ENCODE data around the gene MTHFD1L. TPM values are rescaled to one million over a fixed set of nuclear protein-coding genes. Genes with fewer than 3 reads are reported as not detected.

The MTHFD1L gene
- total and polyA plus RNA-seq, 2 of the 4 experiments (the other 2 are of a cell fraction) = 43.5 to 53.2 TPM

DNA sequence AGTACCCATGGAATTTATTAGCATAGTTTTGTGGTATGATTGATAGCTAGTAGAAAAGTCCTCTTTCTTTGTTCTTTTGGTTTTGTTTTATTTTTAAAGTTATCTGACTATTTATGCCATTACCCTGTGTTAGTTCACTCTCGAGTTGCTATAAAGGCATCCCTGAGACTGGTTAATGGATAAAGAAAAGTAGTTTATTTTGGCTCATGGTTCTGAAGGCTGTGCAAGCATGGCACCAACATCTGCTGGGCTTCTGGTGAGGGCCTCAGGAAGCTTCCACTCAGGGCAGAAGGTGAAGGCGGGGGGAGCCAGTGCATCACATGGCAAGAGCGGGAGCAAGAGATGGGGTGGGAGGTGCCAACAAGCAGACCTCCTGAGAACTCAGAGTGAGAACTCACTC, 166.5 kb downstream of the MTHFD1L start:
- Histone ChIP-seq H3K23ac (ENCODE audit: low read depth, low read length) (no peak overlapping the region), H3K9me1 (ENCODE audit: insufficient read depth, low read length) (peaks cover 9% of the 10 kb centered on the region), H3K4me2 (ENCODE audit: low read depth, low read length) (no peak overlapping the region), H2AFZ (replicated peaks; ENCODE audit: low read length, poor library complexity) (no peak overlapping the region), H2AK9ac (replicated peaks; ENCODE audit: low read depth, low read length, poor library complexity) (no peak overlapping the region), H2BK120ac (ENCODE audit: low read depth, low read length) (no peak overlapping the region), H3K27me3 (ENCODE audit: control insufficient read depth, insufficient read depth, low read length) (no peaks in the 10 kb centered on the region), H4K8ac (ENCODE audit: low read depth in 2 of 2, low read length in 2 of 2) (no peak overlapping the region), H3K27ac (ENCODE audit: insufficient read depth, low read length) (no peak overlapping the region), H3K9ac (ENCODE audit: low read depth, low read length) (no peak overlapping the region), H2AK5ac (ENCODE audit: low read depth, low read length) (no peak overlapping the region), H3K79me1 (ENCODE audit: low read depth in 1 of 2, low read length in 2 of 2) (peaks cover 12 to 24% of the 10 kb centered on the region in 2 experiments; a peak in 2 of 4 replicates), H4K91ac (ENCODE audit: insufficient read depth, low read depth, low read length) (no peak overlapping the region), H2BK15ac (ENCODE audit: low read depth, low read length) (no peak overlapping the region), H2BK5ac (ENCODE audit: low read depth, low read length, poor library complexity, severe bottlenecking) (no peak overlapping the region), H3K14ac (replicated peaks; ENCODE audit: low read depth, low read length) (no peak overlapping the region), H2BK20ac (ENCODE audit: low read depth, low read length) (no peak overlapping the region), H3K36me3 (ENCODE audit: control insufficient read depth, insufficient read depth, low read length) (peaks cover 32% of the 10 kb centered on the region), H4K20me1 (ENCODE audit: insufficient read depth, low read length) (no peaks in the 10 kb centered on the region; the same call in 1 of the 2 replicates), H3K4me3 (ENCODE audit: insufficient read depth, low read depth, low read length) (no peak overlapping the region), H4K5ac (ENCODE audit: low read depth, low read length) (no peak overlapping the region), H3K9me3 (ENCODE audit: control insufficient read depth, insufficient read depth, low read length) (no peaks in the 10 kb centered on the region), H3K4ac (ENCODE audit: low read depth, low read length) (no peak overlapping the region), H3K4me1 (ENCODE audit: control insufficient read depth, insufficient read depth, low read length) (peaks cover 6% of the 10 kb centered on the region), H3K18ac (ENCODE audit: low read depth, low read length) (no peak overlapping the region), H3K56ac (ENCODE audit: extremely low read depth, insufficient read depth, low read length) (no peak overlapping the region)
- ChIA-PET POLR2A (ENCODE audit: unreplicated experiment) (no interaction called here), CTCF (interaction anchor here (1.2 kb wide), 1 partner anchor 18 kb away, joined by 5 read pairs; no protein-coding TSS in a partner anchor)
- in situ Hi-C loops (cut with MboI; ENCODE audit: low sequenced_read_pairs) = no loop called here
- TF ChIP-seq, protein P1, sequence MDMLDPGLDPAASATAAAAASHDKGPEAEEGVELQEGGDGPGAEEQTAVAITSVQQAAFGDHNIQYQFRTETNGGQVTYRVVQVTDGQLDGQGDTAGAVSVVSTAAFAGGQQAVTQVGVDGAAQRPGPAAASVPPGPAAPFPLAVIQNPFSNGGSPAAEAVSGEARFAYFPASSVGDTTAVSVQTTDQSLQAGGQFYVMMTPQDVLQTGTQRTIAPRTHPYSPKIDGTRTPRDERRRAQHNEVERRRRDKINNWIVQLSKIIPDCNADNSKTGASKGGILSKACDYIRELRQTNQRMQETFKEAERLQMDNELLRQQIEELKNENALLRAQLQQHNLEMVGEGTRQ (IDR thresholded peaks at IDR 0.05; ENCODE audit: low read depth, low read length) = no peak
- TF ChIP-seq CTCF (conservative IDR thresholded peaks at IDR 0.05; ENCODE audit: low read depth, low read length) = no peak
- TF ChIP-seq RCOR1 (IDR thresholded peaks at IDR 0.05; ENCODE audit: insufficient replicate concordance, low read length) = no peak
- no peak for TF ChIP-seq POLR2A (IDR thresholded peaks at IDR 0.05; ENCODE audit: low read depth, low read length)
- TF ChIP-seq RFX5 (IDR thresholded peaks at IDR 0.05; ENCODE audit: low read depth, low read length) = no peak
- DNase-seq (no peak), ATAC-seq (ENCODE audit: low read depth) (no peak)
- dilution Hi-C loops (cut with HindIII; ENCODE audit: low sequenced_read_pairs, unreplicated experiment) = no loop called here
- BruUV-seq (replicated peaks) = no TSS peak
- WGBS, 2 experiments (ENCODE audit: extremely low coverage in 2 of 2, insufficient read length in 1 of 2) = no CpG with 5 or more reads among the region's 3 CpGs
- intact Hi-C loops (cut with micrococcal nuclease) = no loop called here
